ENCODE results near the gene TMEM128. TPM values are rescaled to one million over a fixed set of nuclear protein-coding genes. Genes with fewer than 3 reads are reported as not detected.

The TMEM128 gene
- total RNA-seq, 1 experiment from 2014 or later, result 21.5 TPM

GRCh38 chr4:4202510-4202909, 45.5 kb downstream of the TMEM128 start:
- no peak overlapping the region for H3T11ph ChIP-seq (ENCODE audit: low read length)
- H4K8ac ChIP-seq (replicated peaks; ENCODE audit: insufficient read length, low read depth, low read length), result no peak overlapping the region
- H2BK15ac ChIP-seq (ENCODE audit: low read depth, low read length), result no peak overlapping the region
- no peaks in the 10 kb centered on the region for H3K79me1 ChIP-seq (ENCODE audit: insufficient read depth, low read depth, low read length, poor library complexity, severe bottlenecking)
- Mint-ChIP-seq H3K9me3 (peaks cover 5% of the 10 kb centered on the region in 2 experiments; a peak in 3 of 5 replicates), H3K4me1 (peaks cover 12 to 14% of the 10 kb centered on the region in 2 experiments), H3K4me3 (no peak overlapping the region), H3K27me3 (ENCODE audit: low read depth) (peaks cover 18% of the 10 kb centered on the region), H3K27ac (no peak overlapping the region), H3K36me3 (ENCODE audit: insufficient read depth in 1 of 3, low read depth in 3 of 3) (no peaks in the 10 kb centered on the region)
- no peak overlapping the region for H3K23ac ChIP-seq (ENCODE audit: insufficient read length, low read depth, low read length)
- no peaks in the 10 kb centered on the region for H3K4me1 ChIP-seq (ENCODE audit: insufficient read depth, low read length)
- no peak overlapping the region for H2AK5ac ChIP-seq (ENCODE audit: insufficient read length, low read length)
- no peak overlapping the region for H2BK12ac ChIP-seq (ENCODE audit: insufficient read length, low read depth, low read length)
- H3K79me2 ChIP-seq (ENCODE audit: insufficient read depth, low read length), result no peaks in the 10 kb centered on the region; the same call in 1 of the 2 replicates
- no peaks in the 10 kb centered on the region for H3K23me2 ChIP-seq (ENCODE audit: insufficient read length, low read depth, low read length, poor library complexity, severe bottlenecking)
- no peak overlapping the region for H3K27ac ChIP-seq (ENCODE audit: insufficient read length, low read depth, low read length)
- H3K4ac ChIP-seq (ENCODE audit: low read depth, low read length), result no peak overlapping the region
- H3K18ac ChIP-seq (ENCODE audit: insufficient read length, low read depth, low read length), result no peak overlapping the region
- H4K5ac ChIP-seq (ENCODE audit: insufficient read length, low read depth, low read length), result no peak overlapping the region
- H4K91ac ChIP-seq (ENCODE audit: insufficient read length, low read depth, low read length), result no peak overlapping the region
- no peak overlapping the region for H3K4me2 ChIP-seq (ENCODE audit: insufficient read depth, insufficient read length, low read length)
- H3K27me3 ChIP-seq (ENCODE audit: insufficient read depth, low read length), result no peaks in the 10 kb centered on the region
- H4K20me1 ChIP-seq (ENCODE audit: control insufficient read depth, insufficient read depth, insufficient read length), result no peaks in the 10 kb centered on the region
- no CpG with 5 or more reads among the region's 4 CpGs for WGBS (ENCODE audit: extremely low coverage, insufficient read length, low lambda C conversion rate)
- no peak overlapping the region for H3K14ac ChIP-seq (ENCODE audit: insufficient read depth, low read length)
- H2BK120ac ChIP-seq (ENCODE audit: low read depth, low read length, poor library complexity, severe bottlenecking), result no peak overlapping the region
- no peaks in the 10 kb centered on the region for H3K9me3 ChIP-seq (ENCODE audit: control insufficient read depth, low read depth, low read length)
- H2AFZ ChIP-seq (ENCODE audit: low read length), result no peak overlapping the region
- no peak overlapping the region for H3K56ac ChIP-seq (ENCODE audit: insufficient read length, low read depth, low read length)
- H3K9ac ChIP-seq (ENCODE audit: extremely low read depth, insufficient read length, low read length), result no peak overlapping the region
- TF ChIP-seq CTCF (conservative IDR thresholded peaks at IDR 0.05), result no peak
- H2BK20ac ChIP-seq (ENCODE audit: low read depth, low read length, poor library complexity, severe bottlenecking), result no peak overlapping the region
- no peak for DNase-seq
- no peak overlapping the region for H2BK5ac ChIP-seq (ENCODE audit: insufficient read length, low read length)
